CD4-positive, alpha-beta T cell treated with Interferon alpha-2 for 1 hour (primary cell): ENCODE data around the gene DRG2.

Experiments used
- DNase-seq, 2 donors: peaks; one replicate each; pipeline ENCODE4 v3.0.0-alpha.2; 2020 to 2022

Gene DRG2, protein sequence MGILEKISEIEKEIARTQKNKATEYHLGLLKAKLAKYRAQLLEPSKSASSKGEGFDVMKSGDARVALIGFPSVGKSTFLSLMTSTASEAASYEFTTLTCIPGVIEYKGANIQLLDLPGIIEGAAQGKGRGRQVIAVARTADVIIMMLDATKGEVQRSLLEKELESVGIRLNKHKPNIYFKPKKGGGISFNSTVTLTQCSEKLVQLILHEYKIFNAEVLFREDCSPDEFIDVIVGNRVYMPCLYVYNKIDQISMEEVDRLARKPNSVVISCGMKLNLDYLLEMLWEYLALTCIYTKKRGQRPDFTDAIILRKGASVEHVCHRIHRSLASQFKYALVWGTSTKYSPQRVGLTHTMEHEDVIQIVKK

DNA sequence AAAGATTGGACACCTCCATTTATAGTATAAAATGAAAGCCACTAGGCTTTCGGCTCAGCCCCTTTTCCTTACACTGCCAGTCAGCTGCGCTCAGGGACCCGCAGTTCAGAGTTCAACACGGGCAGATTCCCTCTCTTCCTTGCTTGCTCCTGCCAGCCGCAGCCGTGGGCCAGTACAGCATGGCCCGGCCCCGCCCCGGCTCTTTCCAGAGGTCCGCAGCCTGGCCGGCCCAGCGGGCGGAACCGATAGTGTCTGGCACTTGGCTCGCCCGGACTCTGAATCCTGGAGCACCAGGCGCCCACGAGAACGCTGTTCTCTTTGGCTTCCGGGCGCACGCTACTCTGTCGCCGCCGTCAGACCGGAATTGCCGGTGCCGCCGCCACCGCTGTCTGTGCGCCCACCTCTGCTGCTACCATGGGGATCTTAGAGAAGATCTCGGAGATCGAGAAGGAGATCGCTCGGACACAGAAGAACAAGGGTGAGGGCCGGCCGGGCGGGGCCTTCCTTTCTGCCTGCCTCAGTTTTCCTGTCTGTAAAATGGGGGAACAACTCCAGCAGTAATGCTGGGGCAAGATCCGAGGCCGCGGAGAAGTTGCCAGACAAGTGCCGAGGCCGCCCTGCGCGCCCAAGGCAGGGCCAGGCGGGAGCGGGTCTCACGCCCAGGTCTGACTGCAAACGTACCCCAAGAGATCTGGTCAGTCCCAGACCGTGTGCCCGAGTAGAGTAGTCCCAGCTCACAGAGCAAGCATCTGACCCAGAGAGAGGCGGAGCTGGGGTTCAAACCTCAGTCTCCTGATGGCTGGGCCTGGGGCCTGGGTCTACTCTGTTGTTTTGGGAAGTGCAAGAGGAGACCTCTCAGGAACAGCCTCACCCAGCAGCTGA is at the start of gene DRG2:
Gene DRG2 (plus strand): TSS at position 339 of the 882 bp plus-strand sequence. CDS start 76 bp downstream, at position 415.
- DNase-seq = peak; percentile 82 to 92

DNA sequence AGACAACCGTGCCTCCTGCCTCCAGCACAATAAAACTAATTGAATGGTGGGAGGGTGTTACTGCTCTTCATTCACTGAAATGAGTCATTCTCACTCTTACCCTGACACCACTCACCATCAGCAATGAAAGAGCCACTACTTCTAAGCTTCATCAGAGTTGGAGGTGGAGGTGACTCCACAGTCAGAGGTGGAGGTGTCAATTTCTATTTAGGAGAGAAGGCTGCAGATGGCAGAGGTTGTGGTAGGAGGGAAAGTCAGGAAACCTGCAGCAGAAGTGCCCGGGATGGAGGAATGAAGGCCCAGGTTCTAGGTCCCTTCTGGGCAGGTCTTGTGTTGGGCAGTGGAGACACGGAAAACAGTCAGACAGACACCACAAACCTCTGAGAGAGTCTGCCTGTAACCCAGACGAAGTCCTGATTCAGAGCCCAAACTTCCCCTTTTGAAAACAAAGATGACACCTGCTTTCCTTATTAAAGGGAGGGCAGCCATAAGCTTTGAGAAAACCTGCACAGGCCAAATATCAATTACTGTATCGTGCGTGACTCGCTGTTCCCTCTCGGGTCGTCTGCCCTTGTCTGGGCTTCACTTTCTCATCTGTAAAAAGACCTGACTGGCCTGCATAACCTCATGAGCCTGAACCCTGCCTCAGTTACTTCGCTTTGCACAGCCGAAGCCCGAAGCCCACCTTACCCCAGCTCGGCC is 49.4 kb upstream of the DRG2 start:
- peak in 1 of 2 donors; percentile 19 for DNase-seq

DNA sequence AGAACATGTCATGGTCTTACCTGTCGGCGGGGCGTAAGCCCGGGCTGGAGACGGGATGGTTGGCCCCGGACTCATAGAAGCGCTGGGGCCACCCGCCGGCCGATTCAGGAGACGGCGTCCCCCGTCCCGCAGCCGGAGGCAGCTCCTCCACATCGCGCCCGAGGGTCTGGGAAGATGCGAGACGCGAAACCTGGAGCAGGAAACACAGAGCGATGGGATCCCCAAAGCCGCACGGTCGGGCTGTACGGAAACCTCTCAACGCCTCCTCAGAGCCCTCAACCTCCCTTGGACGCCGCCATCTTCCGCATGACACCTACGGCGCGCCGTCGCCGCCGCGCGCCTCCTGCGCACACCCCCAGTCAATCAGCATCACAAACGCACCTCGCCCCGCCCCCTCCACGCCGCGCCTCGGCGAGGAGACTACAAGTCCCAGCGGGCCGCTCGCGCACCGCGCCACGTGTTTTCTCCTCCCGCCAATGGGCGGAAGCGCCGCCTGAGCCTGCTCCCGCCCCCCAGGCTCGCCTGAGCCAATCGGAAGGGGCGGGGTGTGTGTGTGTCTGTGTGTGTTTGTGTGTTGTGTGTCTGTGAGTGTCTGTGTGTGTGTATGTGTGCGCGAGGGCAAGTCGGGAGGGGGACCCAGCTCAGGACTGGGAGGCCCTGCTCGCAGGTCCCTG is 48.8 kb upstream of the DRG2 start, which contains the start of the genes ATPAF2 and GID4:
Gene ATPAF2 (minus strand): TSS at position 308 of the 674 bp plus-strand sequence. CDS start 155 bp downstream, at position 153.
Gene GID4 (plus strand): TSS at position 548 of the 674 bp plus-strand sequence. CDS start 57 bp downstream, at position 605.
- DNase-seq = peak; percentile 99 to 100

DNA sequence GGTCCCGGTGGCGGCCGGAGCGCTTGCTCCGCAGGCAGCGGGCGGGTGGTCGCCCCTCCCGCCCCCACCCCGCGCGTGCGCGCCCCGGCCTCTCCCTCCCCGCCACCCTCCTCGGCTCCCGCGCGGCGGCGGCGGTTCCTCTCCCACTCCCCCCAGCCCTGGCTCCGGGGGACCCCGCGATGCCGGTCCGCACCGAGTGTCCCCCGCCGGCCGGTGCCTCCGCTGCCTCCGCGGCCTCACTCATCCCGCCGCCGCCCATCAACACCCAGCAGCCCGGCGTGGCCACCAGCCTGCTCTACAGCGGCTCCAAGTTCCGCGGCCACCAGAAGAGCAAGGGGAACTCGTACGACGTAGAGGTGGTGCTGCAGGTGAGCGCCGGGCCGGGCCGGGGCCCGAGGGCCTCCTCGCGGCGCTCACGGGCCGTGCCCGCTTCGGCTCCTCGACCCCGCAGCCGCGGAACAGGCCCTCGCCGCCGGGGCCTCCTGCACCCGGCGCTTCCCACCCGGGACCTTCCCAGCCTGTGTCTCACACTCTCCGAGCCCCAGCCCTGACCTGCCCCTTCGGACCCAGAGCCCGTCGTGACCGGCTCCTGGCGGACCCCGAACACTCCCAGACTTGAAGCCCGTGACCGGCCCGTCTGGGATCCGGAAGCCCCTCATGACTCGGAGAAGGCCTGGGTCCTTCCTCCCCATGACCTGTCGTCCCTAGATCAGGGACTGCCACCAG is 48.0 kb upstream of the DRG2 start:
- DNase-seq = peak in 1 of 2 donors; percentile 26

DNA sequence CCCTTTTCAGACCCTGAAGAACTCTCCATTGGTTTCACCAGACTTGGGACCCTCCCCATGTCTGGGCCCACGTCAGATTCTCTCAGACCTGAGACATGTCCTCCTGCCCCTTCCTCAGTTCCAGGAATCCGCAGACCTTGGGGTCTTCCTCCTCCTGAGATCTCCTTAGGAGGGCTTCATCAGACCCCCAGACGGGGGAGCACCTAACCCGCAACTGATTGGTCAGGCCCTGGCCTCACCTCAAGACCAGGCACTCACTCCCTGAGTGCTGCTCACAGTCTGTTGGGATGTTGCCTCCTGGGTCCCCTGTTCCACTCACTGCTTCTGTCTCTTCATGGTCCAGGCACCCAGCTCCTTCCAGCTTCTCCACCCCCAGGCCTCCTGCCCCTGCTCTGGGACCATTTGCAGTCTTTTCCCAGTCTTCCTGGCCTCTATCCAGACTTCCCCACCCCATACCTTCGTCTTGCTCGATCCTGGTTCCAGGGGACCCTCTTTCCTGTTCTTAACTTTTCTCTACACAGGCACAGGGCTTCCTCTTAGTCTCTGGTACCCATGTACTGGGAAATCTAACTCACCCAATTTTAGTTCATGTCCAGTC is 47.4 kb upstream of the DRG2 start:
- no peak for DNase-seq

DNA sequence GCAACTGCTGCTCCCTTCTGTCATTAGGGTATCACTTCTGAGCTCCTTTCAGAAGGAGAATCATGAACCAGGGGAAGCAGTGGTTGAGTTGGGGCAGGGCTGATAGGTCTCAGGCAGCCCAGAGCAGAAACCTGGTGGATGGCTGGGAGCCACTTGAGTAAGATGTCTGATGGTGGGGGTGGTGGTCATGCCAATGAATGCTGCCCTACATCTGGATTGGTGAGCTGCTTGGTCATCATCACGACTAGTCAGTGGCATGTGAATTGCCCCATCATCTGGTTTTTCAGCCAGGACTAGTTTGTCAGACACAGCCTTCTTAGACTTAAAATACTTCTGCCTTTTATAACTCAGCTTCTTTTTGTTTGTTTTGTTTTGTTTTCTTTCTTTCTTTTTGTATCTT is 46.0 kb upstream of the DRG2 start:
- no peak for DNase-seq

DNA sequence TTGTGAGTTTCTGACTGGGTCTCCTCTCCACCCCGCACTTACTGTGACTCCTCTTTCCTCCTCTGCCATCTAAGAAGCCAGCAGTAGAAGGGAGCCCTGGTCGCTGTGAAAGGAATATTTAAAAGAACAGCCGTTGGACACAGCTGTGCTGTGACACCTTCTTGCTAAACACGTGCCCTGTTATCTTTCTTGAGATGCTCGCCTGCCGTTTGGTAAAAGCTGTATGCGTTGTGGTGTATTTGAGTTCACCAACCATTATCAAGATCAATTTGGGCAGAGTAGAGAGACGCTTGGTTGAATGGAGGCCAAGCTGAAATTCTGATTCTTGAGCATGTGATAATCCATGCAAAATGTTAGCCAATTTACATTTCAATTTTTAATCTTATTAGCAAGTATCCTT is 44.8 kb upstream of the DRG2 start:
- DNase-seq = no peak

DNA sequence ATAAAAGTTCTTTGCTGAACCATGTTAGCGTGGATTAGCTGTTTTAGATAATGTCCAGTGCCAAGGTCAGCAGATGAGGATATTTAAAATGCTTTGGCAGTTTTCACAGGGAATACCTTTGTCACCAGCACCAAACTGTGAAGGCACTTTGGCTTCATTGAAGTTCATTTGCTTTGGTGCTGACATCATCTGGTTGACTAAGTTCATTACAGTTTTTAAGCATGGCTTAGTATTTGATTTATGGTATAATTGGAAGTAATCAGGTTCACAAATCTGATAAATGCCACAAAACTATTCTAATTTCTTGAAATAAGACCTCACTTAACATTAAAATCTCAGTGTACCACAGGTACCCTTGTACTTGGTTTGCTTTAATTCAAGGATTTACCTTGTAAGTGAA is 44.3 kb upstream of the DRG2 start:
- peak in 1 of 2 donors; percentile 23 for DNase-seq

DNA sequence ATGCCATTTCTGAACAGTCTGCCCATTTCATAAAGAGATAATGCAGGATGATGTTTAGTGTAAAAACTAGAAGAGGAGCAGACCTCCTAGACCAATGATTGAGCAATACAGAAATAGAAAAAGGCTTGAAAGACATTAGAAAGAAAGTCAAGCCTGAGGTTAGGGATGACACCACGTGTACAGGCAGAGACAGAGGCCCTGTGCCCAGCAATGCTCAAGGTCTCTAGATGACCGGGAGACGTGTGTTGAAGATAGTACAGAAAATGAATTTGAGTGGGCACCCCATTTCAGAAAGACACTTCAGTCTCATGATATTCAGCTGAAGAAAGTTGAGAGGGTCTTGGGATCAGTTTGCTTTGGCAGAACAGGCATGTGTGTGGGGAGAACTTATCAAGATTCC is 43.1 kb upstream of the DRG2 start:
- DNase-seq = no peak

DNA sequence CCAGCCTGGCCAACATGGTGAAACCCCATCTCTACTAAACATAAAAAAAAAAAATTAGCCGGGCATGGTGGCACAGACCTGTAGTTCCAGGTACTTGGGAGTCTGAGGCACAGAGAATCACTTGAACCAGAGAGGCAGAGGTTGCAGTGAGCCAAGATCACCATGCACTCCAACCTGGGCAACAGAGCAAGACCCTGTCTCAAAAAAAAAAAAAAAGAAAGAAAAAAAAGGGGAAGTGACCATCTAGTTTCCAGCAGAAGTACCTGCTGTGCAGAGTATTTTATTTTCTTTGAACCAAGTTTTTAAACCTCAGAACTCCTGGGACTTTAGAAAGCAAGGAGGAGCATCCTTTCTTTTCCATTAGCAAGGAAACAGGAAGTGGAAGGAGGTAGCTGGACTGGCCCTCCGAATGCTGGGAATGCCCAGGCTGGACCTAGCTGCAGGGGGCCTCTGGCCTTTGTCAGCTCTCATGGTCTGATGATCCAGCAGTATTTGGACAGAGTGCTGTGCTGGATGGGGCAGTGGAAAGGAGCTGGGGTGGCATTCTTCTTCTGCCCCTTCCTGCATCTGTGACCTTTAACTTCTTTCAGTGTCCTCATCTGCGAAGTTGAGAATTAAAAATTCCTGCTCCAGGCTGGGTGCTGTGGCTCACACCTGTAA is 41.9 kb upstream of the DRG2 start:
- DNase-seq = no peak

DNA sequence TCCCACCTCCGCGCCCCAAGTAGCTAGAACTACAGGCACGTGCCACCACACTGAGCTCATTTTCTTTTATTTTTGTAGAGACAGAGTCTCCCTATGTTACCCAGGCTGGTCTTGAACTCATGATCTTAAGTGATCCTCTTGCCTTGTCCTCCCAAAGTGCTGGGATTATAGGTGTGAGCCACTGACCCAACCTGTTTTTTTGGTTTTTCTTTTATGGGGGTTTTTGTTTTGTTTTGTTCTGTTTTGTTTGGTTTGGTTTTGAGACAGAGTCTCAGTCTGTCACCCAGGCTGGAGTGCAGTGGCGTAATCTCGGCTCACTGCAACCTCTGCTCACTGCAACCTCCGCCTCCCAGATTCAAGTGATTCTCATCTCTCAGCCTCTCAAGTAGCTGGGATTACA is 32.2 kb upstream of the DRG2 start:
- no peak for DNase-seq

DNA sequence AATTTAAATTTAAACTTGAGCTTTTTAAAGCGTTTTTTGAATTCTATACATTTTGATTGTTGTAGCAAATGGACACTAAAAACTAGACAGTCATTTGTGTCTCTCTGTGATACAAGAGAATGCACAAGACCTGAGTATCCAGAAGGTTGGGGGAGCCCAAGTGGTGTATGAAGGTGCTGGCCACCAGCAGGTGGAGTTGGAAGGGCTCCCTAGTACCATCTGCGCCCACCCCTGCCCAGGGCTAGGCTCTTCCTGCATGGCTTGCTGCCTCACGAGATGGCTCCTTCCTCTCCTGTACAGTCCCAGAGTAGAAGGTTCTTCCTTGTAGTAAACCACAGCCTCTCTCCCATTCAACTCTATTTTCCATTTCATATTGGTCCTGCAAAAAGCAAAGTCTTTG is 31.5 kb upstream of the DRG2 start:
- DNase-seq = no peak

DNA sequence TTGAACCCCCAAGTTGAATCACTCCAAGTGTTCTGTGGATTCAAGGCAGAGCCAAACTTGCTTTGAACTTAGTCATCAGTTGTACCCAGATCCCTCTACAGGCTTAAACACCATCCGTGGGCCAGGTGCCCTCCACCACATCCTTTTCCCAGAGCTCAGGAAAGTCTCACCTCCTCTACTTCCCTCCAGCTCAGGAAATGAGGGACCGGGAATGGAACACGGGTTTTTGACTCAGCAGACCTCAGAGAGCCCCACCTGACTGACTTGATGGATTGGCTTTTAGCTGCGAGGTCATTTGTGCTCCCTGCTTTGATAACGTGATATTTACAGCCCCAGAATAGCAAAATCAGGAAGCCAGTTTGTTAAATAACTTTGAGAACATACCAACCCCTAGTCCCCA is 28.5 kb upstream of the DRG2 start:
- no peak for DNase-seq

DNA sequence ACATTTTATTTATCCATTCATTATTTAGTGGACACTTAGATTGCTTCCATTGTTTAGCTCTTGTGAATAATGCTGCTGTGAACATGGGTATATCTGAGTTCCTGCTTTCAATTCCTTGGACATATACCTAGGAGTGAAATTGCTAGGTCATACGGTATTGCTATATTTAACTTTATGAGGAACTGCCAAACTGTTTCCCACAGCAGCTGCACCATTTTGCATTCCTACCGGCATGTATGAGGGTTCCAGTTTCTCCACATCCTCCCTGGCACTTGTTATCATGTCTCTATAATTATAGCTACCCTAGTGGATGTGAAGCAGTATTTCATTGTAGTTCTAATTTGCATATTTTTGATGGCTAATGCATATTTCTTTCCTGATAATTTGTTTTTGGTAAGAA is 23.7 kb upstream of the DRG2 start:
- no peak for DNase-seq

DNA sequence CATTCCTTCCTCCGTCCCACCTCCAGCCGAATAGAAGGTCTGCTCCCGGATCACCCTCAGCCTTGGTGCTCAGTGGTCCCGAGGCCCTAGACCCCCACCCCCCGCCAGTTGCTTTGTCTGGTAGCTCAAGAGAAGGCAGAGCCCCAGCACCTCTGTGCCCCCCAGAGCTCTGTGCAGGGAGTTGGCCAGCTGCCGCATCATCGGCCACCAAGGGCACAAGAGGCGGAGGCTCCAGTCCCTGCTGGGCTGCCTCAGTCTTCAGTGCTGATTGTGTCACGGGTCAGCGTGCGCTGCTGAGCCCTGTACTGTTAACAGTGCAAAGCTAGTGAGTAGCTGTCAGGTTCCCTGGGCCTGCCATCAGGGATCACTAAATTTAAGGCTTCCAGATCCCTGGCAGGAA is 22.2 kb upstream of the DRG2 start:
- no peak for DNase-seq

DNA sequence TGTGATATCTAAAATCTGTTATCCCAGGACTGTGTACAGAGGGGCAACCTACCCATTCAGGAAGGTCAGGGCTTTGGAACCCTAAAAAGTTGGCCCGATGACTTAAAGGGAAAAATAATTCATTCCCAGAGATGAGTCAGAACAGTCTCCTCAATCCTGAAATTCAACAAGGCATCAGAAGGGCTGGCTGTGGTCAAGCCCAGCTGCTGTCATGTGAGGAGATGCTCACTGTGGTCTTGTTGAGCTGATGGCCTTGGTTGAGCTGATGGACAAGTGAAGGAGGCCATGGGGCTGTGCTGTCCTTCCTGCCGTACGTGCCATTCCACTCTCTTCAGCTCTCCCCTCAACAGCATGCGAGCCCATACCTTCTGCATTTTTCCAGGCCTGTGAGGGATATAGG is 20.9 kb upstream of the DRG2 start:
- DNase-seq = no peak

DNA sequence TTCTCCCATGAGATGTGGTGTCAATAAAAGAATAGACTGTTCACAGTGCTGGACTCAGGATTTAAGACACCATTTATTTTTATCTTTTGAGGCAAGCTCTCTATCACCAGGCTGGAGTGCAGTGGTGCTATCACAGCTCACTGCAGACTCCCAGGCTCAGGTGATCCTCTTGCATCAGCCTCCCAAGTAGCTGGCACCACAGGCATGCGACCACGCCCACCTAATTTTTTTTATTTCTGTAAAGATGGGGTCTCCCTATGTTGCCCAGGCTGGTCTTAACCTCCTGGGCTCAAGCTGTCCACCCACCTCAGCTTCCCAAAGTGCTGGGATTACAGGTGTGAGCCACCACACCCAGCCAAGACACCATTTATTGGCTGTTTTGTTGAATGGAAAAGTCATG is 18.6 kb upstream of the DRG2 start:
- DNase-seq = no peak

DNA sequence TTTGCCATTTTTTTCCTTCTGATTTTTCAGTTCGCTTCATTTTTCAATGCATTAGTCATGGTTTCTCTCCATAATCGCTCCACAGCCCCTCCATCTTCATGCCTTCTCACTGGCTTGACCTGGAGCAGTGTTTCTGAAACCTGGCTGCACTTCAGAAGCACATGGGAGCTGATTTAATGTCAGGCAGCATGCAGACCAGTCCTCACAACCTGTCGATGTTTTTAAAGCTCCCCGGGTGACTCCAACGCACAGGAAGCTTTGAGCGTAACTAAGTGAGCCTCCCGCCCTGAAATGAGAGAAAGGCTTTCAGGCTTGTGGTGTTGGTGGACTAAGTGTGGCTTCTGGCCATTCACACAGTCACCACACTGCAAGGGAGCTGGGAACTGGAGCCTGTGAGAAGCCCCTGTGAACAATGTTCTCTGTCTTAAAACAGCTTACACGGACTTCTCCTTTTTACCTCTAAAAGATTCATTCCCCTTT is 16.8 kb upstream of the DRG2 start:
- no peak for DNase-seq

DNA sequence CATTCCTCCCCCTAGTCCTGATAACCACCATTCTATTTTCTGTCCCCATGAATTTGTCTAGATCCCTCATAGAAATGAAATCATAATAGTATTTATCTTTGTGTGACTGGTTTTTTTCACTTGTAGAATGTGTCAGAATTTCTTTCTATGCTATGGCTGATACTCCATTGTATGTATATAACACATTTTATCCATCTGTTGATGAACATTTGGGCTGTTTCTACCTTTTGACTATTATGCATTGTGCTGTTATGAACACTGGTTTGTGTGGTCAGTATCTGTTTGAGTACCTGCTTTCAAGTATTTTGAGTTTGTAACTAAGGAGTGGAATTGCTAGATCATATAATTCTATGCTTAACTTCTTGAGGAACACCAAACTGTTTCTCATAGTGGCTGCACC is 16.0 kb upstream of the DRG2 start:
- no peak for DNase-seq

DNA sequence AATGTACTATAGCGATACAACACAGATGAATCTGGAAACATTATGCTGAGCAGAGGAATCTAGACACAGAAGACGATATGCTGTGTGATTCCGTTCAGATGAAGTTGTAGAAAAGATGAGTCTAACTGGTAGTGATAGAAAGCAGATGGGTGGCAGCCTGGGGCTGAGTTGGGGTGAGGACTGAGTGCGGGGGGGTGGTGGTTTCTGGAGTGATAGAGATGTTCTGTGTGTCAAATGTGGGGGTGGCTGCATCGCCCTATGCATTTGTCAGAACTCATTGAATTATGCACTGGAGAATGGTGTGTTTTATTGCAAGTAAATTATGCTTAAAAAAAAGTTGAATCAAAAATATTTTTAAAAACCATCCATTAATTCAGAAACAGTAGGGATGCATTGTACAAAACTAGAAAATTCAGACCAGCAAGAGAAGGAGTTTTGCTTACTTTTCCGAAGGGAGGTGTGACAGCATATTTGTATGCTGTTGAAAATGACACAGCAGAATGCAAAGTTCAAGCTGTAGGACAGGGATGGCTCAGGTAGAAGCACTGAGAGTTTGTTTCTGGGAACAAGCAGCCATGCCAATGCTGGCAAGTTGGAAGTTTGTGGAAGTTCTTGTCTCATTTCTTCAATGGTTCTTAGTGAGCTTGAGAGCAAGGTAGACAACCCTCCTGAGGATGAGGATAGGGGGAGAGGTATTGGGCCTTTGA is 13.0 kb upstream of the DRG2 start:
- no peak for DNase-seq
